ENCODE data around the gene LAMC2. TPM values are rescaled to one million over a fixed set of nuclear protein-coding genes. Genes with fewer than 3 reads are reported as not detected.

The LAMC2 gene
- total and polyA plus RNA-seq, 7 experiments from 2014 or later = 0.51 TPM; not detected in 6

GRCh38 chr1:183152180-183152579 lies 33.9 kb upstream of the LAMC2 start:
- CTCF ChIA-PET = no interaction called here
- intact Hi-C loops (cut with micrococcal nuclease) = no loop called here

GRCh38 chr1:183155939-183156338 lies 30.1 kb upstream of the LAMC2 start:
- H3K4me1 ChIP-seq (ENCODE audit: control insufficient read depth in 2 of 2, insufficient read depth in 2 of 2, low read length in 2 of 2) = no peaks in the 10 kb centered on the region
- intact Hi-C loops (cut with micrococcal nuclease) = no loop called here
- ChIA-PET CTCF (no interaction called here), POLR2A (no interaction called here)
- Mint-ChIP-seq H3K27me3 (peaks cover 0 to 17% (median 10%) of the 10 kb centered on the region in 5 donors), H3K4me3 (no peak overlapping the region), H3K4me1 (no peaks in the 10 kb centered on the region), H3K27ac (no peak overlapping the region), H3K36me3 (no peaks in the 10 kb centered on the region), H3K9me3 (no peaks in the 10 kb centered on the region)
- no peak for DNase-seq
- H3K9me3 ChIP-seq (ENCODE audit: control insufficient read depth in 2 of 3, low read length in 3 of 3) = no peaks in the 10 kb centered on the region
- no peaks in the 10 kb centered on the region for H3K27me3 ChIP-seq (ENCODE audit: control insufficient read depth in 2 of 2, insufficient read depth in 2 of 2, low read length in 2 of 2)
- H3K36me3 ChIP-seq (ENCODE audit: control insufficient read depth in 2 of 3, insufficient read depth in 3 of 3, low read length in 3 of 3) = no peaks in the 10 kb centered on the region
- ATAC-seq = no peak
- no peak overlapping the region for H3K27ac ChIP-seq (ENCODE audit: low read depth, low read length)
- H3K4me3 ChIP-seq (ENCODE audit: low read length) = no peak overlapping the region

More at GRCh38 chr1:183152180-183152579, 33.9 kb upstream of the LAMC2 start:
- Histone ChIP-seq H3K27me3 (ENCODE audit: control insufficient read depth in 2 of 2, insufficient read depth in 2 of 2, low read length in 2 of 2) (no peaks in the 10 kb centered on the region), H3K27ac (ENCODE audit: low read depth, low read length) (no peak overlapping the region), H3K9me3 (ENCODE audit: control insufficient read depth in 2 of 3, low read length in 3 of 3) (no peaks in the 10 kb centered on the region), H3K4me3 (ENCODE audit: low read length) (no peak overlapping the region), H3K36me3 (ENCODE audit: control insufficient read depth in 2 of 3, insufficient read depth in 3 of 3, low read length in 3 of 3) (no peaks in the 10 kb centered on the region), H3K4me1 (ENCODE audit: control insufficient read depth in 2 of 2, insufficient read depth in 2 of 2, low read length in 2 of 2) (no peaks in the 10 kb centered on the region)
- Mint-ChIP-seq H3K4me3 (no peak overlapping the region), H3K36me3 (no peaks in the 10 kb centered on the region), H3K9me3 (no peaks in the 10 kb centered on the region), H3K27me3 (peaks cover 0 to 22% (median 12%) of the 10 kb centered on the region in 5 donors), H3K4me1 (peaks cover 0 to 2% (median 0%) of the 10 kb centered on the region in 7 donors), H3K27ac (no peak overlapping the region)
- POLR2A ChIA-PET = no interaction called here
- ATAC-seq (no peak), DNase-seq (no peak)

GRCh38 chr1:183159960-183160359 lies 26.1 kb upstream of the LAMC2 start:
- Mint-ChIP-seq H3K4me3 (no peak overlapping the region), H3K9me3 (no peaks in the 10 kb centered on the region), H3K27me3 (peaks cover 0 to 6% (median 0%) of the 10 kb centered on the region in 5 donors), H3K36me3 (no peaks in the 10 kb centered on the region), H3K4me1 (no peaks in the 10 kb centered on the region), H3K27ac (no peak overlapping the region)
- H3K4me3 ChIP-seq (ENCODE audit: low read length) = no peak overlapping the region
- no peaks in the 10 kb centered on the region for H3K36me3 ChIP-seq (ENCODE audit: control insufficient read depth in 2 of 3, insufficient read depth in 3 of 3, low read length in 3 of 3)
- no peaks in the 10 kb centered on the region for H3K27me3 ChIP-seq (ENCODE audit: control insufficient read depth in 2 of 2, insufficient read depth in 2 of 2, low read length in 2 of 2)
- intact Hi-C loops (cut with micrococcal nuclease) = no loop called here
- POLR2A ChIA-PET = no interaction called here
- no peaks in the 10 kb centered on the region for H3K4me1 ChIP-seq (ENCODE audit: control insufficient read depth in 2 of 2, insufficient read depth in 2 of 2, low read length in 2 of 2)
- no peak for DNase-seq
- no peak for ATAC-seq
- CTCF ChIA-PET = no interaction called here
- no peaks in the 10 kb centered on the region for H3K9me3 ChIP-seq (ENCODE audit: control insufficient read depth in 2 of 3, low read length in 3 of 3)
- no peak overlapping the region for H3K27ac ChIP-seq (ENCODE audit: low read depth, low read length)

- Mint-ChIP-seq H3K4me3 (no peak overlapping the region), H3K9me3 (no peaks in the 10 kb centered on the region), H3K27me3 (peaks cover 0 to 6% (median 0%) of the 10 kb centered on the region in 5 donors), H3K4me1 (no peaks in the 10 kb centered on the region), H3K36me3 (no peaks in the 10 kb centered on the region), H3K27ac (no peak overlapping the region)
- H3K27ac ChIP-seq (ENCODE audit: low read depth, low read length) = no peak overlapping the region
- ATAC-seq = no peak
- ChIA-PET POLR2A (no interaction called here), CTCF (no interaction called here)
- no peaks in the 10 kb centered on the region for H3K4me1 ChIP-seq (ENCODE audit: control insufficient read depth in 2 of 2, insufficient read depth in 2 of 2, low read length in 2 of 2)
- DNase-seq = no peak
- H3K36me3 ChIP-seq (ENCODE audit: control insufficient read depth in 2 of 3, insufficient read depth in 3 of 3, low read length in 3 of 3) = no peaks in the 10 kb centered on the region
- intact Hi-C loops (cut with micrococcal nuclease) = no loop called here
- no peaks in the 10 kb centered on the region for H3K9me3 ChIP-seq (ENCODE audit: control insufficient read depth in 2 of 3, low read length in 3 of 3)
- no peak overlapping the region for H3K4me3 ChIP-seq (ENCODE audit: low read length)
- H3K27me3 ChIP-seq (ENCODE audit: control insufficient read depth in 2 of 2, insufficient read depth in 2 of 2, low read length in 2 of 2) = no peaks in the 10 kb centered on the region
Observed at GRCh38 chr1:183161391-183161790, 24.7 kb upstream of the LAMC2 start.

- Mint-ChIP-seq H3K36me3 (no peaks in the 10 kb centered on the region), H3K27ac (no peak overlapping the region), H3K9me3 (no peaks in the 10 kb centered on the region), H3K27me3 (peaks cover 0 to 6% (median 0%) of the 10 kb centered on the region in 5 donors), H3K4me1 (no peaks in the 10 kb centered on the region), H3K4me3 (no peak overlapping the region)
- ChIA-PET POLR2A (no interaction called here), CTCF (no interaction called here)
- no peaks in the 10 kb centered on the region for H3K9me3 ChIP-seq (ENCODE audit: control insufficient read depth in 2 of 3, low read length in 3 of 3)
- intact Hi-C loops (cut with micrococcal nuclease) = no loop called here
- DNase-seq (no peak), ATAC-seq (no peak)
- H3K27me3 ChIP-seq (ENCODE audit: control insufficient read depth in 2 of 2, insufficient read depth in 2 of 2, low read length in 2 of 2) = no peaks in the 10 kb centered on the region
- H3K4me3 ChIP-seq (ENCODE audit: low read length) = no peak overlapping the region
- no peaks in the 10 kb centered on the region for H3K4me1 ChIP-seq (ENCODE audit: control insufficient read depth in 2 of 2, insufficient read depth in 2 of 2, low read length in 2 of 2)
- H3K27ac ChIP-seq (ENCODE audit: low read depth, low read length) = no peak overlapping the region
- no peaks in the 10 kb centered on the region for H3K36me3 ChIP-seq (ENCODE audit: control insufficient read depth in 2 of 3, insufficient read depth in 3 of 3, low read length in 3 of 3)
Observed at GRCh38 chr1:183163316-183163715, 22.7 kb upstream of the LAMC2 start.

- Histone ChIP-seq H3K4me3 (ENCODE audit: low read length) (no peak overlapping the region), H3K27me3 (ENCODE audit: control insufficient read depth in 2 of 2, insufficient read depth in 2 of 2, low read length in 2 of 2) (no peaks in the 10 kb centered on the region), H3K27ac (ENCODE audit: low read depth, low read length) (no peak overlapping the region), H3K36me3 (ENCODE audit: control insufficient read depth in 2 of 3, insufficient read depth in 3 of 3, low read length in 3 of 3) (no peaks in the 10 kb centered on the region), H3K4me1 (ENCODE audit: control insufficient read depth in 2 of 2, insufficient read depth in 2 of 2, low read length in 2 of 2) (no peaks in the 10 kb centered on the region), H3K9me3 (ENCODE audit: control insufficient read depth in 2 of 3, low read length in 3 of 3) (no peaks in the 10 kb centered on the region)
- POLR2A ChIA-PET = no interaction called here
- intact Hi-C loops (cut with micrococcal nuclease) = no loop called here
- no peak overlapping the region for H3K4me3 Mint-ChIP-seq
- no peak for ATAC-seq
- no peak for DNase-seq
- H3K9me3 Mint-ChIP-seq = no peaks in the 10 kb centered on the region
- H3K27ac Mint-ChIP-seq = no peak overlapping the region
- CTCF ChIA-PET = no interaction called here
- H3K4me1 Mint-ChIP-seq = no peaks in the 10 kb centered on the region
- H3K27me3 Mint-ChIP-seq = peaks cover 0 to 10% (median 4%) of the 10 kb centered on the region in 5 donors
- H3K36me3 Mint-ChIP-seq = no peaks in the 10 kb centered on the region
Observed at GRCh38 chr1:183164340-183164739, 21.7 kb upstream of the LAMC2 start.

GRCh38 chr1:183164963-183165362 lies 21.1 kb upstream of the LAMC2 start:
- no peak overlapping the region for H3K4me3 Mint-ChIP-seq
- H3K4me1 Mint-ChIP-seq = no peaks in the 10 kb centered on the region
- ATAC-seq (no peak), DNase-seq (no peak)
- no peaks in the 10 kb centered on the region for H3K36me3 Mint-ChIP-seq
- H3K4me3 ChIP-seq (ENCODE audit: low read length) = no peak overlapping the region
- no peaks in the 10 kb centered on the region for H3K4me1 ChIP-seq (ENCODE audit: control insufficient read depth in 2 of 2, insufficient read depth in 2 of 2, low read length in 2 of 2)
- no peak overlapping the region for H3K27ac Mint-ChIP-seq
- ChIA-PET CTCF (no interaction called here), POLR2A (no interaction called here)
- intact Hi-C loops (cut with micrococcal nuclease) = no loop called here
- no peaks in the 10 kb centered on the region for H3K9me3 ChIP-seq (ENCODE audit: control insufficient read depth in 2 of 3, low read length in 3 of 3)
- H3K36me3 ChIP-seq (ENCODE audit: control insufficient read depth in 2 of 3, insufficient read depth in 3 of 3, low read length in 3 of 3) = no peaks in the 10 kb centered on the region
- no peaks in the 10 kb centered on the region for H3K27me3 ChIP-seq (ENCODE audit: control insufficient read depth in 2 of 2, insufficient read depth in 2 of 2, low read length in 2 of 2)
- H3K27me3 Mint-ChIP-seq = peaks cover 0 to 10% (median 4%) of the 10 kb centered on the region in 5 donors
- H3K27ac ChIP-seq (ENCODE audit: low read depth, low read length) = no peak overlapping the region
- no peaks in the 10 kb centered on the region for H3K9me3 Mint-ChIP-seq

Data from naive thymus-derived CD4-positive, alpha-beta T cell (primary cell).